Mesendoderm (in vitro differentiated cells): ENCODE measurements around the gene RFXANK.
"Not testable (repeated sequence)": the region's sequence is repeated elsewhere in the genome, so short reads cannot be mapped to it uniquely, and the experiment has no call there.

Experiments
- DNase-seq: peaks from one replicate; pipeline ENCODE4 v3.0.0; 2013
- H2AK5ac ChIP-seq: 2 replicates; pipeline ENCODE4 v1.6.1; 2013; ENCODE audit warnings: low read length, inconsistent platforms
- H2BK120ac ChIP-seq: 2 replicates; pipeline ENCODE4 v1.6.1; 2013; ENCODE audit warnings: low read depth, mild to moderate bottlenecking, low read length, moderate library complexity, mixed read lengths
- H2BK15ac ChIP-seq: replicated peaks from 2 replicates; pipeline ENCODE4 v1.6.1; 2013; ENCODE audit warnings: low read depth, mild to moderate bottlenecking, moderate library complexity
- H2BK5ac ChIP-seq: 2 replicates; pipeline ENCODE4 v1.6.1; 2013; ENCODE audit warnings: low read length, inconsistent platforms
- H3K18ac ChIP-seq: 2 replicates; pipeline ENCODE4 v1.6.1; 2013; ENCODE audit warnings: mild to moderate bottlenecking, low read length, mixed read lengths
- H3K23ac ChIP-seq: one replicate; pipeline ENCODE4 v1.6.1; 2013; ENCODE audit warnings: low read length
- H3K27ac ChIP-seq: 2 replicates; pipeline ENCODE4 v1.5.1; 2013; ENCODE audit warnings: low read depth, mild to moderate bottlenecking, inconsistent platforms, low read length, moderate library complexity
- H3K27me3 ChIP-seq: 2 replicates; pipeline ENCODE4 v1.6.1; 2013; ENCODE audit warnings: low read length, control low read depth, mild to moderate bottlenecking, inconsistent platforms; ENCODE audit not compliant: insufficient read depth, poor library complexity
- H3K36me3 ChIP-seq: 2 replicates; pipeline ENCODE4 v1.6.1; 2013; ENCODE audit warnings: low read length, inconsistent platforms; ENCODE audit not compliant: control insufficient read depth, insufficient read depth
- H3K4ac ChIP-seq: one replicate; pipeline ENCODE4 v1.6.1; 2013; ENCODE audit warnings: low read depth, mild to moderate bottlenecking, low read length, moderate library complexity
- H3K4me1 ChIP-seq: 2 replicates; pipeline ENCODE4 v1.6.1; 2013; ENCODE audit warnings: low read depth, low read length, inconsistent platforms; ENCODE audit not compliant: control insufficient read depth
- H3K4me2 ChIP-seq: 2 replicates; pipeline ENCODE4 v1.6.1; 2013; ENCODE audit warnings: low read length
- H3K4me3 ChIP-seq: 2 replicates; pipeline ENCODE4 v1.5.1; 2013; ENCODE audit warnings: mild to moderate bottlenecking, low read length
- H3K56ac ChIP-seq: one replicate; pipeline ENCODE4 v1.6.1; 2013; ENCODE audit warnings: low read length
- H3K79me1 ChIP-seq: 2 replicates; pipeline ENCODE4 v1.6.1; 2013; ENCODE audit warnings: low read length, inconsistent platforms
- H3K79me2 ChIP-seq: 2 replicates; pipeline ENCODE4 v1.6.1; 2013; ENCODE audit warnings: mild to moderate bottlenecking, low read length; ENCODE audit not compliant: control insufficient read depth, insufficient read depth
- H3K9ac ChIP-seq: 2 replicates; pipeline ENCODE4 v1.6.1; 2013; ENCODE audit warnings: low read length, inconsistent platforms
- H4K5ac ChIP-seq: one replicate; pipeline ENCODE4 v1.6.1; 2013; ENCODE audit warnings: low read length
- H4K8ac ChIP-seq: one replicate; pipeline ENCODE4 v1.6.1; 2013; ENCODE audit warnings: low read depth, mild to moderate bottlenecking, control low read depth, low read length, moderate library complexity
- WGBS: extraction: QIAGEN DNeasy Blood & Tissue Kit; methylation state at CpG from one replicate; pipeline ENCODE4 v1.1.7; 2013; ENCODE audit warnings: low lambda C conversion rate, missing lambda C conversion rate; ENCODE audit not compliant: insufficient coverage; ENCODE audit errors: extremely low coverage; 5-methylcytosine and 5-hydroxymethylcytosine counted together

The RFXANK gene

GRCh38 chr19:19218911-19219310, 26.9 kb downstream of the RFXANK start:
- H3K79me2 ChIP-seq: no peaks in the 10 kb centered on the region
- H3K56ac ChIP-seq: no peak overlapping the region
- H2AK5ac ChIP-seq: no peak overlapping the region
- H4K5ac ChIP-seq: no peak overlapping the region
- H3K9ac ChIP-seq: no peak overlapping the region
- no peak overlapping the region for H3K4me3 ChIP-seq
- no peak overlapping the region for H4K8ac ChIP-seq
- no peaks in the 10 kb centered on the region for H3K79me1 ChIP-seq
- H2BK5ac ChIP-seq: no peak overlapping the region
- no peaks in the 10 kb centered on the region for H3K27me3 ChIP-seq
- WGBS: no CpG with 5 or more reads among the region's 21 CpGs
- H2BK15ac ChIP-seq: no peak overlapping the region
- H3K4me1 ChIP-seq: no peaks in the 10 kb centered on the region
- no peak overlapping the region for H3K4me2 ChIP-seq
- H3K23ac ChIP-seq: no peak overlapping the region
- H3K18ac ChIP-seq: no peak overlapping the region
- H3K4ac ChIP-seq: no peak overlapping the region
- DNase-seq: no peak
- no peak overlapping the region for H3K27ac ChIP-seq
- no peaks in the 10 kb centered on the region for H3K36me3 ChIP-seq
- H2BK120ac ChIP-seq: no peak overlapping the region

- H3K79me1 ChIP-seq, H3K56ac ChIP-seq, H3K4me1 ChIP-seq, H3K18ac ChIP-seq, H3K4me2 ChIP-seq, H2BK15ac ChIP-seq, H3K4ac ChIP-seq, H3K23ac ChIP-seq, H2BK120ac ChIP-seq, H2AK5ac ChIP-seq, H3K9ac ChIP-seq, H3K4me3 ChIP-seq, H3K27me3 ChIP-seq, H4K8ac ChIP-seq, H3K79me2 ChIP-seq, H3K36me3 ChIP-seq, H4K5ac ChIP-seq, DNase-seq, H3K27ac ChIP-seq, H2BK5ac ChIP-seq: not testable (repeated sequence)
- no CpG with 5 or more reads among the region's 8 CpGs for WGBS
These were observed 28.9 kb downstream of the RFXANK start for GRCh38 chr19:19221000-19221399.

- no peak for DNase-seq
- Histone ChIP-seq H3K79me1 (no peaks in the 10 kb centered on the region), H3K23ac (no peak overlapping the region), H3K18ac (no peak overlapping the region), H2BK15ac (no peak overlapping the region), H3K27ac (no peak overlapping the region), H4K5ac (no peak overlapping the region), H3K4me2 (no peak overlapping the region), H2BK120ac (no peak overlapping the region), H4K8ac (no peak overlapping the region), H3K4ac (no peak overlapping the region), H3K79me2 (no peaks in the 10 kb centered on the region), H3K36me3 (no peaks in the 10 kb centered on the region), H3K9ac (no peak overlapping the region), H3K4me1 (no peaks in the 10 kb centered on the region), H2BK5ac (no peak overlapping the region), H3K27me3 (peaks cover 2% of the 10 kb centered on the region), H3K56ac (no peak overlapping the region), H2AK5ac (no peak overlapping the region), H3K4me3 (no peak overlapping the region)
- no CpG with 5 or more reads among the region's 5 CpGs for WGBS
These were observed 31.0 kb downstream of the RFXANK start for GRCh38 chr19:19223060-19223459.

GRCh38 chr19:19223636-19224035, 31.6 kb downstream of the RFXANK start:
- DNase-seq: no peak
- Histone ChIP-seq H3K9ac (no peak overlapping the region), H2BK120ac (no peak overlapping the region), H2BK5ac (no peak overlapping the region), H4K8ac (no peak overlapping the region), H3K4me2 (no peak overlapping the region), H3K4ac (no peak overlapping the region), H3K79me1 (no peaks in the 10 kb centered on the region), H3K27me3 (peaks cover 2% of the 10 kb centered on the region), H2AK5ac (no peak overlapping the region), H3K79me2 (no peaks in the 10 kb centered on the region), H3K18ac (no peak overlapping the region), H2BK15ac (no peak overlapping the region), H3K27ac (no peak overlapping the region), H3K56ac (no peak overlapping the region), H3K23ac (no peak overlapping the region), H3K4me3 (no peak overlapping the region), H3K4me1 (no peaks in the 10 kb centered on the region), H4K5ac (no peak overlapping the region), H3K36me3 (no peaks in the 10 kb centered on the region)
- WGBS: no CpG with 5 or more reads among the region's 6 CpGs

- no CpG with 5 or more reads among the region's 17 CpGs for WGBS
- H3K36me3 ChIP-seq: no peaks in the 10 kb centered on the region
These were observed 32.2 kb downstream of the RFXANK start for GRCh38 chr19:19224150-19224851.

More at GRCh38 chr19:19224150-19224851, 32.2 kb downstream of the RFXANK start:
- no peak overlapping the region for H3K4me3 ChIP-seq
- peaks cover 2% of the 10 kb centered on the region for H3K27me3 ChIP-seq
- no peak overlapping the region for H3K4ac ChIP-seq
- H3K56ac ChIP-seq: peak overlapping the region; percentile 81
- no peak overlapping the region for H2BK120ac ChIP-seq
- no peak overlapping the region for H4K8ac ChIP-seq
- H2BK5ac ChIP-seq: no peak overlapping the region
- no peaks in the 10 kb centered on the region for H3K79me1 ChIP-seq
- no peak overlapping the region for H2AK5ac ChIP-seq
- no peak overlapping the region for H3K9ac ChIP-seq
- H3K23ac ChIP-seq: no peak overlapping the region
- no peak overlapping the region for H4K5ac ChIP-seq
- no peaks in the 10 kb centered on the region for H3K79me2 ChIP-seq
- H2BK15ac ChIP-seq: no peak overlapping the region
- no peak overlapping the region for H3K27ac ChIP-seq
- H3K18ac ChIP-seq: no peak overlapping the region
- H3K4me2 ChIP-seq: no peak overlapping the region
- no peaks in the 10 kb centered on the region for H3K4me1 ChIP-seq
- no peak for DNase-seq
